Dendritic cell treated with granulocyte-macrophage colony-stimulating factor and Interleukin-4, amounts not matched to agents 40 ng/mL and 50 ng/mL, for 4 days (primary cell): Measurements from ENCODE around the gene CACNA1C.

Source experiments
- H3K27ac Mint-ChIP-seq: one replicate; pipeline ENCODE4 v1.8.0; 2022; ENCODE audit warnings: mild to moderate bottlenecking, mixed read lengths
- H3K27me3 Mint-ChIP-seq: one replicate; pipeline ENCODE4 v1.8.0; 2022; ENCODE audit warnings: mild to moderate bottlenecking, mixed read lengths
- H3K36me3 Mint-ChIP-seq: one replicate; pipeline ENCODE4 v1.8.0; 2022; ENCODE audit warnings: low read depth, mixed read lengths
- H3K4me1 Mint-ChIP-seq: one replicate; pipeline ENCODE4 v1.8.0; 2022; ENCODE audit warnings: low read depth, mixed read lengths
- H3K4me3 Mint-ChIP-seq: one replicate; pipeline ENCODE4 v1.8.0; 2022; ENCODE audit warnings: mild to moderate bottlenecking, moderate library complexity, mixed read lengths
- H3K9me3 Mint-ChIP-seq: one replicate; pipeline ENCODE4 v1.8.0; 2022; ENCODE audit warnings: mixed read lengths
- intact Hi-C: fragments of 100-400 bp; cut with micrococcal nuclease; formaldehyde crosslinking; loops from one replicate; pipeline ENCODE4 v1.15.0; 2022

The CACNA1C gene

GRCh38 chr12:2593045-2593444 is 540.3 kb downstream of the CACNA1C start:
- Mint-ChIP-seq H3K9me3 (no peaks in the 10 kb centered on the region), H3K27ac (no peak overlapping the region), H3K4me1 (no peaks in the 10 kb centered on the region), H3K27me3 (peaks cover 8% of the 10 kb centered on the region), H3K4me3 (no peak overlapping the region), H3K36me3 (no peaks in the 10 kb centered on the region)
- intact Hi-C loops, result no loop called here

- no peaks in the 10 kb centered on the region for H3K36me3 Mint-ChIP-seq
- H3K27ac Mint-ChIP-seq, result no peak overlapping the region
- H3K4me1 Mint-ChIP-seq, result no peaks in the 10 kb centered on the region
- no peaks in the 10 kb centered on the region for H3K9me3 Mint-ChIP-seq
- H3K27me3 Mint-ChIP-seq, result no peaks in the 10 kb centered on the region
- intact Hi-C loops, result no loop called here
- no peak overlapping the region for H3K4me3 Mint-ChIP-seq
Measured at GRCh38 chr12:2596441-2596840, 543.7 kb downstream of the CACNA1C start.

DNA sequence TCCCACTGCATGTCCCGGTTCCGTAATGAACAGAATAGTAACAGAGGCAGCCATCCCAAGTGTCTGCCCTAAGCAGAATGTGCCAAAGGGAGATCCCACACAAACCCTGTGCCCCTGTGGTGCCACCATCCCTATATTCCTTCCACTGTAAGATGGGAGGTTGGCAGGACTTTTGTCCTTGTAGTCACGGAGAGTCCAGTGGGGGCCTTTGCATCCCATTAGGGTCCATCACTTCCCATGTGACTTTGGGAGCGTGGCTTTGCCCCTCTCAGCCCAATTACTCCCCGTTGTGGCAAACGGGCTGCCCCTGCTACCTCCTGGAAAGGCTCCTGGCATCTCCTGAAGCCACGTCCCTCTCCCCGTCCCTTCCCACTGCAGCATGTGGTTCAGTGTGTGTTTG is 552.5 kb downstream of the CACNA1C start:
- Mint-ChIP-seq H3K4me1 (no peaks in the 10 kb centered on the region), H3K27me3 (peaks cover 15% of the 10 kb centered on the region), H3K36me3 (no peaks in the 10 kb centered on the region), H3K4me3 (no peak overlapping the region), H3K27ac (no peak overlapping the region), H3K9me3 (no peaks in the 10 kb centered on the region)
- intact Hi-C loops, result no loop called here

DNA sequence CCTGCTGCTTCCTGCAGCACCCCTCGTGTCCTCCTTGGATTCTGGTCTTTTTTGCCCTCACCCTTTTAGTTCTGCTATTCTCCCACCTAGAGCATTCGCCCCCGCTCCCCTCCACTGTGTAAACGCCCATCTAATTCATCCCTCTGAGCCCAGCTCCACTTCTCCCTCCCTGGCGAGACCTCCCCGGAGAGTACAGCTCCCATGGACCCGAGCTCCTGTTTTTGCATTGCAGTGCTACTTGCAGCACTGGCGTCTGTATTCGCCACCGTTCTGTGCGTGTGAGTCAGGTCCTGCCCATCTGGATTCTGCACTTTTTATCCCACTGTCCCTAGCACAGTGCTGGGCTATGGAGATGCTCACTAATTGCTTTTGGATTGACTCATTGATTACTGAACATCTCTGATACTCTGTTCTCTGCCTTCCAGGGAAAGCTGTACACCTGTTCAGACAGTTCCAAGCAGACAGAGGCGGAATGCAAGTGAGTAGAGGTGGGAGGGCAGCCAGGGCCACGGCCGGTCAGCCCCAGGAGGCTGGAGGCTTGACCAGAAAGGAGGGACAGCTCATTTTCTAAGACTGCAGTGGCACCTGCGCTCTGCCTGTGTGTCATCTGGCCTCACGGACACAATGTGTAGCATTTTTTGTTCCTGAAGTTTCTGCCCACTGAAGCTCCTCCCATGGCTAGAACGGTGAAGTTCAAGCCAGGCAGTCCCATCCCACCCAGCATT is 553.6 kb downstream of the CACNA1C start:
- no peak overlapping the region for H3K4me3 Mint-ChIP-seq
- H3K4me1 Mint-ChIP-seq, result no peaks in the 10 kb centered on the region
- peaks cover 20% of the 10 kb centered on the region for H3K27me3 Mint-ChIP-seq
- intact Hi-C loops, result no loop called here
- no peaks in the 10 kb centered on the region for H3K9me3 Mint-ChIP-seq
- H3K36me3 Mint-ChIP-seq, result no peaks in the 10 kb centered on the region
- no peak overlapping the region for H3K27ac Mint-ChIP-seq

DNA sequence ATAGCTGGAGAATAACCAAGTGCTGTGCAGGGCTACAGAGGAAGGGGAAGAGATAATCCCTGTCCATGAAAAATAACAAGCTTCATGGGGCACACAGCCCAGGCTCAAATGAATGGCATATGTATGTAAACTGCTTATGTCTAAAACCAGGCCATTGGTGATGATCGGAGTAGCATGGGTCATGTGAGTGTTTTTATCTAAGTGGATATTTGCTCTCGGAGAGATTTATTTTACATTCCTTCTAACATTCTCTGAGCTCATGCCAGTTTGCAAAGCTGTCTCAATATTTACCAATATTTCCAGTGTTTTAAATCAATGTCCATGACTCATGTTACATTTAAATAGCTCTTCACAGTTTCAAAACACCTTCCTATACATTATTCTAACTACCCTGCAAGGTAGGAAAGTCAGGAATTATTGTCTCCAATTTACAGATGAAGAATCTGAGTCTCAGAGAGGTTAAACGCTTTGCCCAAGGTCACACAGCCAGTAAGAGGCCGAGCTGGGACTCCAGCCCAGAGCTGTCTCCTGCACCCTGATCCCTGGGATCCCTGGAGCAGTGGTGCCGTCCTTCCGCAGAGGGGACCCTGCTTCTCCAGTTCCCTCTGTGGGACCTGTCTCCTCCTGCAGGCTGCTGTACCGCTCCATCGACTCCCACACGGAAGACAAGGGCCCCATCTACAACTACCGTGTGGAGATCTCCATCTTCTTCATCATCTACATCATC is 555.3 kb downstream of the CACNA1C start:
- H3K9me3 Mint-ChIP-seq, result no peaks in the 10 kb centered on the region
- H3K27me3 Mint-ChIP-seq, result peaks cover 22% of the 10 kb centered on the region
- no peak overlapping the region for H3K27ac Mint-ChIP-seq
- H3K4me3 Mint-ChIP-seq, result no peak overlapping the region
- no peaks in the 10 kb centered on the region for H3K4me1 Mint-ChIP-seq
- intact Hi-C loops, result no loop called here
- H3K36me3 Mint-ChIP-seq, result no peaks in the 10 kb centered on the region

DNA sequence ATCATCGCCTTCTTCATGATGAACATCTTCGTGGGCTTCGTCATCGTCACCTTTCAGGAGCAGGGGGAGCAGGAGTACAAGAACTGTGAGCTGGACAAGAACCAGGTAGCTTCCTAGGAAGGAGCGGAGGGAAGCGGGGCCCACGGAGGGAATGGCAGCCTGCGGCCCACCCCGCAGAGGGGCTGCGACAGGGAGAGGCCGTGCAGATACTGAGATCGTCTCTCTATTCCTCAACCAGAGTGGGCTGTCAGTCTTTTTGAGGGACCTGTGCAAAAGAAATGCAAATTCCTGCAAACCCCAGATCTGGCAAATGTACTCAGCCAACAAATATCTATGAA is 555.8 kb downstream of the CACNA1C start:
- no peaks in the 10 kb centered on the region for H3K36me3 Mint-ChIP-seq
- H3K27me3 Mint-ChIP-seq, result peaks cover 22% of the 10 kb centered on the region
- intact Hi-C loops, result no loop called here
- no peaks in the 10 kb centered on the region for H3K9me3 Mint-ChIP-seq
- no peak overlapping the region for H3K27ac Mint-ChIP-seq
- no peaks in the 10 kb centered on the region for H3K4me1 Mint-ChIP-seq
- H3K4me3 Mint-ChIP-seq, result no peak overlapping the region

GRCh38 chr12:2609020-2609419 is 556.2 kb downstream of the CACNA1C start:
- Mint-ChIP-seq H3K27ac (no peak overlapping the region), H3K36me3 (no peaks in the 10 kb centered on the region), H3K9me3 (no peaks in the 10 kb centered on the region), H3K4me3 (no peak overlapping the region), H3K27me3 (peaks cover 24% of the 10 kb centered on the region), H3K4me1 (no peaks in the 10 kb centered on the region)
- intact Hi-C loops, result no loop called here

DNA sequence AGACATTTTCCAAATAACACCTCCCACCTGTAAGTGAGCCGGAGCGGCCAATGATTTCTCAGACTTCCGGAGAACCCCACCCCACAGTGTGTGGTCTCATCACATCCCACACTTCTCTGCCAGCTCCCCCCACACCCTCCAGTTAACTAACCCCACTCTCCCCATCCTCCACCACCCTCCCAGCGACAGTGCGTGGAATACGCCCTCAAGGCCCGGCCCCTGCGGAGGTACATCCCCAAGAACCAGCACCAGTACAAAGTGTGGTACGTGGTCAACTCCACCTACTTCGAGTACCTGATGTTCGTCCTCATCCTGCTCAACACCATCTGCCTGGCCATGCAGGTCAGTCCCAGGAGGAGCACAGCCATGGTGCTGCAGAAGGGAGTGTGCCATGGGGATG is 557.6 kb downstream of the CACNA1C start:
- Mint-ChIP-seq H3K4me3 (no peak overlapping the region), H3K27ac (no peak overlapping the region), H3K36me3 (no peaks in the 10 kb centered on the region), H3K4me1 (no peaks in the 10 kb centered on the region), H3K9me3 (no peaks in the 10 kb centered on the region), H3K27me3 (peaks cover 30% of the 10 kb centered on the region)
- intact Hi-C loops, result no loop called here

DNA sequence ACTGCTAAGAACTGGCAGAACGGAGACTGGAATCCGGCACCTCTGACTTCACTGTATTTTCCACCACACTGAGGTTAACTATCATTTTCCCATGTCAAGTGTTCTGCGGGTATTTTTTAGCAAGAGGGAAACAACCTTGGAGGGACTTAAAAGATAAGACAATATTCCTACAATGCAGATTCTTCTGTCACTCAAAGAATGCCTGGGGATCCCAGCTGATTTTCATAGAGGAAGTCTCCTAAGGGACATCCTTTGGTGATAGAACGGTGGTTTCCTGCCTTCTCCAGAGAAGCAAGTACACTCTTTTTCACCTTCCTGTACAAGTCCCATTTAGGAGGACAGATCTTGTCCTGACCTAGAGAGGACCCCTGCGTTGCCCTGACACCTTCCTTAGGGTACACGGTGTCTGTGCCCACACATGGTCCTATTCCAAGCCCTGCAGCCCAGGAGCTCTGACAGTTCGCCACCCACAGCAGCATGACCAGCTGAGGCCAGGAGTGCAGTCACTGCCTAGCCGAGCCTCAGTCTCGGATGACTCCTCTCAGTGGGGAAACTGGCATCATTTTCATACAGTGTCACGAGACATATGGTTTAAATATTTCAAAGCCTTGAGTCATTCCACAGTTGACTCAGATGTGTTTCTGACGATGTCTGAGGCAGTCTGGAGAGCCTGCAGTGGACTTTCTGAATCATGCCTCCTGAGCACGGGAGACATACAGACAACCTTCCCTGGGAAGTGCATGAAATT is 560.7 kb downstream of the CACNA1C start:
- Mint-ChIP-seq H3K4me1 (peaks cover 2% of the 10 kb centered on the region), H3K27ac (no peak overlapping the region), H3K27me3 (peaks cover 58% of the 10 kb centered on the region), H3K36me3 (no peaks in the 10 kb centered on the region), H3K4me3 (no peak overlapping the region), H3K9me3 (no peaks in the 10 kb centered on the region)
- intact Hi-C loops, result no loop called here

DNA sequence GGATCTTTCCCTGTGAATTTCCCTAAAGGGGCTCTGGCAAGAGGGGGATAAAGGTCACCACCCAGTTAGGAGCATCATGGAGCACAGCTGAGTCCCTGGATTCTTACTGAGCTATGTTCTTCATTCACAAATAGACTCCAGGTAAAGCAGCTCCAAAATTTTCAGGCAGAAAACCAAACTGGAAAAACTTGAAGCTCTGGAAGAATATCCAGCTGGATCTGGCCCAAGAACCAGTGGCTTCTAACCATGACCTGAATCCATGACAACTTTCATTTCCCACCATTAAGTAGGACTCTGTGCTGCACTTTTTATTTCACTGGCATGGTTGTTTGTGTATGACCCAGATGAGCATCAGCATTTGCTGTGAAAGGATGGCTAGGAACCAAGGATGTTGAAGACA is 561.6 kb downstream of the CACNA1C start:
- no peak overlapping the region for H3K4me3 Mint-ChIP-seq
- intact Hi-C loops, result no loop called here
- no peaks in the 10 kb centered on the region for H3K36me3 Mint-ChIP-seq
- peaks cover 9% of the 10 kb centered on the region for H3K4me1 Mint-ChIP-seq
- no peak overlapping the region for H3K27ac Mint-ChIP-seq
- H3K27me3 Mint-ChIP-seq, result peaks cover 58% of the 10 kb centered on the region
- H3K9me3 Mint-ChIP-seq, result no peaks in the 10 kb centered on the region

DNA sequence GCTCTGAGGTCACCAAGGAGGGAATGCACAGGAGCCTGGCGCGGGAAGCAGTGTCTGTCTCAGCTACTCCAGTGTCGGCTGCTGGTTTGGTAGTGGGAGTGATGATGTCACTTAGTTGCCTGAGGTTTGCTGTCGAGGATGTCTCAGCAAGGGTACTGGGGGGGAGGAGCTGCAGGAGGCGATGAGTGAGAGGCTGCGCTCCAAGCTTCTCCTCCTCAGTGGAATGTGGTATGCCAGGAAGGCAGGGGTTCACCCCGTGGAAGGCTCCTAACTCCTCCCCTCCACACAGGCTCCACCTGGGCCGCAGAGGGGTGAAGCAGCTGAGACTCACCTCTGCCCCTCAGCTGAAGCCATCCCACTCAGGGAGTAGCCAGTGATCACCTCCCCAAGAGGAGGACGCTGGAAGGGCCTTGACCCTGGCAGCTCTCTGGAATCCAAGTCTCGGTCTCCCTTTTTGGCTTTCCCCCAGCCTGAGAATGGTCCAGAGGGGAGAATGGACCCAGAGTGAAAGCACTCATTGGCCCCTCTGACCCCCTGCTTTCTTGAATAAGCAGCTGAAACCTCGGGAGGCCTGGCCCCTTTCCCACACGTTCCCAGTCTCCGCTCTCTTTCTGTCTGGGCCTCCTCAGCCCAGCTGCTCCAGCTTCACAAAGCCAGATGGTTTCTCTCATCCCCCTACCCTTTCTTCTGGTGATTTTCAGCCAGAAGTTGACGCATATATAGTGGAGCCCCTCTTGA is 563.0 kb downstream of the CACNA1C start:
- H3K27ac Mint-ChIP-seq, result no peak overlapping the region
- no peak overlapping the region for H3K4me3 Mint-ChIP-seq
- H3K27me3 Mint-ChIP-seq, result peaks cover 60% of the 10 kb centered on the region
- intact Hi-C loops, result no loop called here
- no peaks in the 10 kb centered on the region for H3K36me3 Mint-ChIP-seq
- H3K4me1 Mint-ChIP-seq, result peaks cover 9% of the 10 kb centered on the region
- no peaks in the 10 kb centered on the region for H3K9me3 Mint-ChIP-seq

GRCh38 chr12:2616763-2617162 is 564.0 kb downstream of the CACNA1C start:
- Mint-ChIP-seq H3K4me3 (no peak overlapping the region), H3K4me1 (peaks cover 9% of the 10 kb centered on the region), H3K36me3 (no peaks in the 10 kb centered on the region), H3K27me3 (peaks cover 65% of the 10 kb centered on the region), H3K27ac (no peak overlapping the region), H3K9me3 (no peaks in the 10 kb centered on the region)
- intact Hi-C loops, result no loop called here

DNA sequence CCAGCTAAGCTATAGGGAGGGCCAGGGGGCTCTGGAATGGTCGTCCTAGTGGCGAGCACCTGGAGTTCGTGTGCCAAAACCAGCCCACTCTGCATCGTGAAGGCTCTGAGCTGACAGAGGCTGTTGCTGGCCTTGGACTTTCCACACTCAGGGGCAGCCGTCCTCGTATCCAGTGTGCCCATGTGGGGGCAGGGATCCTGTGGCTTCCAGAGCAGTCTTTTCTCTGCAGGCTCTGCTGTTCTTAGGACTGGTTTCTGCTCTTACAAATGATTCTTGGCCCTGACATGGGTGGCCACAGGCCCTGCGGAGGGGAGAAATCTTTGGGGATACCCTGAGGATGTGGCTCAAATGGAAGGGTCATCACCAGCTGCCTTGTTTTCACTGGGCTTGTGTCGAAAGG is 564.6 kb downstream of the CACNA1C start:
- Mint-ChIP-seq H3K27ac (no peak overlapping the region), H3K4me1 (peaks cover 9% of the 10 kb centered on the region), H3K27me3 (peaks cover 69% of the 10 kb centered on the region), H3K36me3 (no peaks in the 10 kb centered on the region), H3K4me3 (no peak overlapping the region), H3K9me3 (no peaks in the 10 kb centered on the region)
- intact Hi-C loops, result no loop called here
